Middle frontal gyrus (tissue), 1 donor: ENCODE data around the gene MLH3.

Source experiments
- DNase-seq: peaks from one replicate; pipeline ENCODE4 v3.0.0-alpha.2; 2015; ENCODE audit warnings: low spot score; ENCODE audit errors: extremely low spot score

Gene MLH3

DNA sequence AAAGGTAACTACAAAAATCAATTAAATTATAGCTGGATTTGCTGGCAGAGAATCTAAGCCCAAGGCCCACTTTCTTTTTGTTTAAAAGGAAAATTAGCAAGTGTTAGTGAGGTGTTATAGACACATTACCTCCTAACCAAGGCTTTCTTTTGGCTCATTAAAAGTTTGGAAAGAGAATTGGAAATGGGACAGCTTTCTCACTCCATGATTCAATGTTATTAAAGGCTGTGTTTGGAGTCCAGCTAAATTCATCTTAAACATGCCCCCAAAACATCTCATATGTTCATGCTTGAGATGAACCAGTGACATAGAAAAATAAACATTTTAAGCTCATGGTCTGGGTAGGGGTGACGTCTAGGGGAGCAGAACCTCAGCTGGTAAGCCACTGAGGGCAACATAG, 82.5 kb downstream of the MLH3 start:
- DNase-seq, result no peak

DNA sequence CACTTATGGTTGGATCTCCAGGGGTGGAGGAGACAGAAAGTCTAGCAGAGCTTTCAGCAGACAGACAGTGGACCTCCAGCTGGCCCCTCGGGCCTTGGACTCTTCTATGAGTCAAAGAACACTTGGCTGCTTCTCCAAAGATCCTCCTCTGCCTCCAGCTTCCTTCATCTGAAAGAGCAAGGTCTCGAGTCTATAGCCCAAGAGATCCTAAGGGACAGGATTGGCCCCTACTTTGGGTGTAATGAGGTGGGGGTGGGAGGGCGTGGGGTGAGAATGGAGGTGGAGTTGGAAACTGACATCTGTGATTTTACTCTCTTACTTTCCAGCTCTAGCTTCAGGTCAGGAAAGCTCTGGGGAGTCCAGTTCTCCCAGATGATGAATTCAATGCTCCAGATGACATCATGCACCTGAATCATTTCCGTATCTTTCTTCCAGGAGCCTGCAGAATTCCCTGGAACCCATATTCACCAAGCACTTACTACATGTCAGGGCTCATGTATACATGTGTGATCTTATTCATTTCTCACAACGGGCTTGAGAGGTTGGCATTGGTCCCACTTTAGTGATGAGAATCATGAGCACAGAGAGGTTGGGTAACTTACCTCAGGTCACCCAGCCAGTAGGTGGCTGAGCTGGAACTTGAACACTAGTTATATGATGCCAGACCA, 85.6 kb downstream of the MLH3 start:
- DNase-seq, result no peak

DNA sequence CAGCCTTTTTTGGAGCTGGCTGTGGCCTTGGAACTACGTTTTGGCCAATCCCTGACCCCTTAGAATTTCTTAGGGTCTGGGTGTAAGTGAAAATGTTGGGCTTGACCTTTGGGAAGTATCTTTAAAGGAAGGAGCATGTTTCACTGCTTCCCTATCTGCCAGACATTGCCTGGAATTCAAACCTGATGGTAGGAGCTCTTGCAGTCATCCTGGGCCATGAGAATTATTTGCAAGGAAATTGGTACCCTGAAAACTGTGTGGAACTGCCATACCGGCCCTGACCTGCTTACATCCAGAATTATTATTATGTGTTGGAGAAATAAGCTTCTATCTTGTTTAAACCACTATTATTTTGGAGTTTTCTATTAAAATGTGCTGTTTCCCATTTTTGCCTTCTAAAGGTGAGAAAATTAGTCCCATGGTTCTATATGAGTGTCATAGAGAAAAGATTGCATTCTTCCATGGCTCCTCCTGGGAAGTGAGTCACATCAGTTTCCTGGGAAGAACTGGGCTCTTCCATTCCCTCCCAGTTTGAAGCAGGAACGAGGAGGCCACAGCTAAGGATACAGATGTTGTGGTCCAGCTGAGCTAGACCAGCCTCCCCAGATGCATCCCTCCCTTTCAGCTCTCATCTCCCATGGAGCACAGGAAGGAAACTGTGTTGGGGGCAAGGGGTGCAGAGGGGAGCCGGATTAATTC, 86.3 kb downstream of the MLH3 start:
- DNase-seq, result no peak
